HCT116 (cell line): Measurements from ENCODE around the gene HAPSTR1. TPM values are rescaled to one million over a fixed set of nuclear protein-coding genes. Genes with fewer than 3 reads are reported as not detected.

Experiments used
- ATAC-seq: fragments of 200-7000 bp; cut with Tn5 transposase; 2 replicates; pipeline ENCODE4 v1.9.1; 2020; ENCODE audit warnings: mild to moderate bottlenecking, moderate library complexity
- BruUV-seq: library from RNA; stranded (reverse); fragments of 400-500 nt; replicated peaks from 2 replicates; lab custom pipeline; 2021; lab: Mats Ljungman, UMichigan
- CTCF ChIA-PET: fragments of 300-600 bp; sonication (Branson Sonifier 250); formaldehyde crosslinking; loops from one replicate; lab custom pipeline; 2021; ENCODE audit warnings: antibody characterized with exemption; lab: Charles Lee
- POLR2A ChIA-PET: fragments of 300-600, 350-600 bp; sonication (Branson Sonifier 250); formaldehyde crosslinking; loops from one replicate; lab custom pipeline; 2021; ENCODE audit warnings: antibody characterized with exemption; lab: Charles Lee
- RAD21 ChIA-PET, 2 experiments: fragments of 300-600 bp; sonication (Branson Sonifier 250); formaldehyde crosslinking; loops; one replicate each; lab custom pipeline; 2023; ENCODE audit warnings: low total read pairs in 2 of 2; ENCODE audit not compliant: uncharacterized antibody in 2 of 2, unreplicated experiment in 2 of 2, low non-redundant PET in 1 of 2; lab: Charles Lee
- DNase-seq: peaks from one replicate; pipeline ENCODE4 v3.0.0-alpha.2; 2010; ENCODE audit warnings: low read depth, low spot score
- H2AFZ ChIP-seq: fragments of 200-600 bp; shearing (Covaris generic), sonication (generic); 2 replicates; pipeline ENCODE4 v1.6.1; 2017; ENCODE audit warnings: low read depth, mixed run types, mixed read lengths, antibody characterized with exemption, low read length; ENCODE audit not compliant: poor library complexity, severe bottlenecking
- H3K27ac ChIP-seq: 2 replicates; pipeline ENCODE4 v1.5.1; 2012; ENCODE audit warnings: low read depth, low read length
- H3K27me3 ChIP-seq: fragments of 200-600 bp; sonication (generic); 2 replicates; pipeline ENCODE4 v1.6.1; 2016; ENCODE audit warnings: mixed run types, low read length, mixed read lengths; ENCODE audit not compliant: insufficient read depth
- H3K36me3 ChIP-seq, 2 experiments: fragments of 200-500 bp in 1 of 2; fragments of 200-600 bp in 1 of 2; sonication (Bioruptor generic) in 1 of 2; sonication (generic) in 1 of 2; 2 replicates each; pipeline versions ENCODE4 v1.5.1 to v1.6.1; 2014 to 2016; ENCODE audit warnings: low read length in 2 of 2, inconsistent platforms in 1 of 2, mixed read lengths in 1 of 2, mixed run types in 1 of 2; ENCODE audit not compliant: insufficient read depth in 2 of 2, control insufficient read depth in 1 of 2
- H3K4me1 ChIP-seq, 2 experiments: fragments of 200-600 bp in 1 of 2; sonication (generic) in 1 of 2; 2 replicates each; pipeline versions ENCODE4 v1.5.1 to v1.6.1; 2012 to 2017; ENCODE audit warnings: low read length in 2 of 2, inconsistent platforms in 1 of 2, mild to moderate bottlenecking in 1 of 2, mixed read lengths in 1 of 2, mixed run types in 1 of 2, moderate library complexity in 1 of 2; ENCODE audit not compliant: insufficient read depth in 2 of 2, control insufficient read depth in 1 of 2
- H3K4me2 ChIP-seq: fragments of 200-600 bp; sonication (generic); 2 replicates; pipeline ENCODE4 v1.6.1; 2017; ENCODE audit warnings: mixed run types, low read length, mixed read lengths
- H3K4me3 ChIP-seq, 2 experiments: fragments of 200-600 bp in 1 of 2; sonication (generic) in 1 of 2; replicated peaks in 1 of 2; 2 replicates each; pipeline ENCODE4 v1.5.1; 2011 to 2016; ENCODE audit warnings: low read length in 2 of 2, control low read depth in 1 of 2, low read depth in 1 of 2, mild to moderate bottlenecking in 1 of 2, mixed read lengths in 1 of 2, mixed run types in 1 of 2
- H3K79me2 ChIP-seq: fragments of 200-600 bp; sonication (generic); 2 replicates; pipeline ENCODE4 v1.6.1; 2017; ENCODE audit warnings: mild to moderate bottlenecking, mixed run types, low read length, moderate library complexity, mixed read lengths; ENCODE audit not compliant: insufficient read depth
- H3K9ac ChIP-seq: fragments of 200-600 bp; sonication (generic); 2 replicates; pipeline ENCODE4 v1.6.1; 2016; ENCODE audit warnings: low read length, mixed read lengths
- H3K9me2 ChIP-seq: fragments of 200-600 bp; sonication (generic), shearing (Covaris generic); 2 replicates; pipeline ENCODE4 v1.6.1; 2017; ENCODE audit warnings: mixed run types, mild to moderate bottlenecking, moderate library complexity; ENCODE audit not compliant: insufficient read depth
- H3K9me3 ChIP-seq, 2 experiments: fragments of 200-500 bp in 1 of 2; fragments of 200-600 bp in 1 of 2; sonication (Bioruptor generic) in 1 of 2; sonication (generic) in 1 of 2; 2 replicates each; pipeline ENCODE4 v1.6.1; 2014 to 2017; ENCODE audit warnings: low read length in 2 of 2, mixed read lengths in 2 of 2, inconsistent platforms in 1 of 2, low read depth in 1 of 2, mild to moderate bottlenecking in 1 of 2, mixed run types in 1 of 2, moderate library complexity in 1 of 2; ENCODE audit not compliant: control insufficient read depth in 1 of 2, insufficient read depth in 1 of 2
- H4K20me1 ChIP-seq: fragments of 200-600 bp; sonication (generic), shearing (Covaris generic); 2 replicates; pipeline ENCODE4 v1.6.1; 2017; ENCODE audit warnings: mixed run types, mild to moderate bottlenecking, moderate library complexity; ENCODE audit not compliant: insufficient read depth
- ATF3 ChIP-seq: IDR thresholded peaks from 2 replicates; pipeline ENCODE4 v1.6.1; 2012
- CEBPB ChIP-seq: IDR thresholded peaks from 2 replicates; pipeline ENCODE4 v1.6.1; 2012; ENCODE audit warnings: low read depth
- EGR1 ChIP-seq: IDR thresholded peaks from 2 replicates; pipeline ENCODE4 v1.6.1; 2012; ENCODE audit warnings: low read depth
- JUND ChIP-seq: IDR thresholded peaks from 2 replicates; pipeline ENCODE4 v1.6.1; 2012
- RAD21 ChIP-seq: IDR thresholded peaks from 2 replicates; pipeline ENCODE4 v1.6.1; 2012; ENCODE audit warnings: low read depth, mild to moderate bottlenecking
- SIN3A ChIP-seq: IDR thresholded peaks from 2 replicates; pipeline ENCODE4 v1.6.1; 2012; ENCODE audit warnings: low read depth
- SP1 ChIP-seq: IDR thresholded peaks from 2 replicates; pipeline ENCODE4 v1.6.1; 2012; ENCODE audit warnings: low read depth
- TCF7L2 ChIP-seq: IDR thresholded peaks from 2 replicates; pipeline ENCODE4 v1.7.0; 2011; ENCODE audit warnings: borderline replicate concordance, inconsistent platforms; ENCODE audit not compliant: insufficient read depth, insufficient read length; ENCODE audit errors: extremely low read depth
- YY1 ChIP-seq: IDR thresholded peaks from 2 replicates; pipeline ENCODE4 v1.6.1; 2011; ENCODE audit warnings: low read length, low read depth, moderate library complexity, mild to moderate bottlenecking; ENCODE audit not compliant: insufficient replicate concordance; ENCODE audit errors: extremely low read depth
- intact Hi-C: fragments of 100-400 bp; cut with micrococcal nuclease; formaldehyde crosslinking; loops from 2 replicates; pipeline ENCODE4 v1.10.0; 2022
- total RNA-seq: library from RNA; stranded (reverse); gene quantifications from one replicate; pipeline ENCODE4 v1.2.1, GENCODE V29; 2021; ENCODE audit not compliant: unreplicated experiment

Gene HAPSTR1
- total RNA-seq, 1 experiment from 2014 or later, result 54.9 TPM

GRCh38 chr16:9061358-9061813 is 30.1 kb upstream of the HAPSTR1 start:
- POLR2A ChIA-PET, result no interaction called here
- H3K27ac ChIP-seq, result no peak overlapping the region
- RAD21 ChIA-PET, result no interaction called here

GRCh38 chr16:9062301-9062700 is 29.1 kb upstream of the HAPSTR1 start:
- H3K9ac ChIP-seq, result no peak overlapping the region
- no peaks in the 10 kb centered on the region for H3K27me3 ChIP-seq
- no peaks in the 10 kb centered on the region for H3K9me3 ChIP-seq
- ChIA-PET POLR2A (interaction anchor here (1.2 kb wide), 1 partner anchor 17 kb away, joined by 4 read pairs; no protein-coding TSS in a partner anchor), CTCF (no interaction called here), RAD21 (no interaction called here)
- ATAC-seq, result no peak
- H2AFZ ChIP-seq, result no peak overlapping the region
- no peak overlapping the region for H3K27ac ChIP-seq
- no peak for DNase-seq
- H3K4me2 ChIP-seq, result no peak overlapping the region
- H3K4me3 ChIP-seq, result no peak overlapping the region
- no TSS peak for BruUV-seq
- H3K4me1 ChIP-seq, result peaks cover 2 to 12% of the 10 kb centered on the region in 2 experiments; a peak in 3 of 4 replicates
- H3K9me2 ChIP-seq, result no peaks in the 10 kb centered on the region
- intact Hi-C loops, result no loop called here
- no peak for TF ChIP-seq RAD21
- TF ChIP-seq YY1, result no peak
- no peak for TF ChIP-seq SP1
- TF ChIP-seq, all 23 proteins: peak for 0
- no peaks in the 10 kb centered on the region for H3K36me3 ChIP-seq
- peaks cover 8% of the 10 kb centered on the region for H3K79me2 ChIP-seq
- no peaks in the 10 kb centered on the region for H4K20me1 ChIP-seq

More at GRCh38 chr16:9061358-9061813, 30.1 kb upstream of the HAPSTR1 start:
- Histone ChIP-seq H3K4me1 (peaks cover 0 to 4% of the 10 kb centered on the region in 2 experiments; a peak in 1 of 4 replicates), H3K9ac (no peak overlapping the region), H3K4me3 (no peak overlapping the region), H3K79me2 (no peaks in the 10 kb centered on the region; the same call in 1 of the 2 replicates), H3K9me3 (no peaks in the 10 kb centered on the region), H4K20me1 (no peaks in the 10 kb centered on the region), H2AFZ (no peak overlapping the region), H3K9me2 (no peaks in the 10 kb centered on the region), H3K27me3 (no peaks in the 10 kb centered on the region), H3K36me3 (no peaks in the 10 kb centered on the region), H3K4me2 (no peak overlapping the region)
- CTCF ChIA-PET, result no interaction called here
- DNase-seq (no peak), ATAC-seq (no peak)
- intact Hi-C loops, result no loop called here
- TF ChIP-seq EGR1 (no peak), JUND (no peak), CEBPB (no peak), SIN3A (no peak), ATF3 (no peak), TCF7L2 (no peak)
- BruUV-seq, result no TSS peak
